K562 (cell line): ENCODE measurements around the gene ASB10. TPM values are rescaled to one million over a fixed set of nuclear protein-coding genes. Genes with fewer than 3 reads are reported as not detected.

Experiments
- HNRNPUL1 ChIP-seq: fragments of 200-400 bp; formaldehyde crosslinking; IDR thresholded peaks from 2 replicates; pipeline ENCODE4 v1.6.1; 2017; ENCODE audit warnings: low read length
- LCOR ChIP-seq: sonication (generic); formaldehyde crosslinking; IDR thresholded peaks from 2 replicates; pipeline ENCODE4 v1.8.0; 2022; ENCODE audit warnings: mild to moderate bottlenecking, missing genetic modification reagents
- RAD21 ChIP-seq, 2 experiments: fragments of 250-450 bp in 1 of 2; fragments of 450-650 bp in 1 of 2; sonication (Bioruptor Pico) in 1 of 2; formaldehyde crosslinking in 1 of 2; IDR thresholded peaks in 1 of 2; conservative IDR thresholded peaks in 1 of 2; 2 replicates each; pipeline versions ENCODE4 v1.4.0 to v1.8.0; 2020 to 2022; ENCODE audit warnings: mild to moderate bottlenecking in 2 of 2, moderate library complexity in 1 of 2
- SLC30A9 ChIP-seq: fragments of 250-450 bp; sonication (Bioruptor Pico); IDR thresholded peaks from 2 replicates; pipeline ENCODE4 v1.8.0; 2022; ENCODE audit warnings: mild to moderate bottlenecking, moderate library complexity
- ZEB2 ChIP-seq: fragments of 450-650 bp; IDR thresholded peaks from 2 replicates; pipeline ENCODE4 v1.6.1; 2016
- ZNF133 ChIP-seq: fragments of 250-450 bp; sonication (Bioruptor Pico); IDR thresholded peaks from 2 replicates; pipeline ENCODE4 v1.4.0; 2020; ENCODE audit warnings: mild to moderate bottlenecking
- polyA plus RNA-seq, 8 experiments: library from polyadenylated mRNA; depleted of rRNA in 4 of 8; stranded (reverse) in 5 of 8; unstranded in 3 of 8; fragments of >200 nt; fragmentation: Nextera tagmentation in 2 of 8; fragmentation: Illumina TruSeq in 1 of 8; extraction: Ambion mirVana in 2 of 8; extraction: Trizol in 1 of 8; gene quantifications; 2 replicates each; pipeline versions ENCODE4 v1.2.1 to v1.2.3, GENCODE V29; 2011 to 2014; ENCODE audit warnings: inconsistent platforms in 1 of 8, missing spikeins in 1 of 8
- total RNA-seq, 7 experiments: library from RNA; depleted of rRNA in 6 of 7; stranded (reverse); fragments of >200 nt in 6 of 7; fragmentation: Illumina TruSeq in 2 of 7; extraction: Trizol in 2 of 7; gene quantifications; 2 replicates each; pipeline versions ENCODE4 v1.2.1 to v1.2.3, GENCODE V29; 2011 to 2021; ENCODE audit warnings: low replicate concordance in 1 of 7
- TF ChIP-seq, protein P1 (sequence below): sonication (generic); formaldehyde crosslinking; IDR thresholded peaks from 2 replicates; pipeline ENCODE4 v1.9.0; 2022; ENCODE audit warnings: mild to moderate bottlenecking, missing genetic modification reagents
- TF ChIP-seq, protein P2 (sequence below): fragments of 450-650 bp; IDR thresholded peaks from 2 replicates; pipeline ENCODE4 v1.6.1; 2016; ENCODE audit warnings: antibody characterized with exemption
- TF ChIP-seq, protein P3 (sequence below): fragments of 450-650 bp; formaldehyde crosslinking; IDR thresholded peaks from 2 replicates; pipeline ENCODE4 v1.4.0; 2020; ENCODE audit warnings: mild to moderate bottlenecking
- TF ChIP-seq, protein P4 (sequence below): fragments of 450-650 bp; IDR thresholded peaks from 2 replicates; pipeline ENCODE4 v1.6.1; 2016; ENCODE audit warnings: mild to moderate bottlenecking, moderate library complexity
- TF ChIP-seq, protein P5 (sequence below): sonication (generic); formaldehyde crosslinking; IDR thresholded peaks from 2 replicates; pipeline ENCODE4 v1.8.1; 2023; ENCODE audit warnings: mild to moderate bottlenecking, missing genetic modification reagents

ASB10 gene
- total and polyA plus RNA-seq, 9 of the 15 experiments (the other 6 are each of a cell fraction or from before 2014, with no cell fraction given): not detected

DNA sequence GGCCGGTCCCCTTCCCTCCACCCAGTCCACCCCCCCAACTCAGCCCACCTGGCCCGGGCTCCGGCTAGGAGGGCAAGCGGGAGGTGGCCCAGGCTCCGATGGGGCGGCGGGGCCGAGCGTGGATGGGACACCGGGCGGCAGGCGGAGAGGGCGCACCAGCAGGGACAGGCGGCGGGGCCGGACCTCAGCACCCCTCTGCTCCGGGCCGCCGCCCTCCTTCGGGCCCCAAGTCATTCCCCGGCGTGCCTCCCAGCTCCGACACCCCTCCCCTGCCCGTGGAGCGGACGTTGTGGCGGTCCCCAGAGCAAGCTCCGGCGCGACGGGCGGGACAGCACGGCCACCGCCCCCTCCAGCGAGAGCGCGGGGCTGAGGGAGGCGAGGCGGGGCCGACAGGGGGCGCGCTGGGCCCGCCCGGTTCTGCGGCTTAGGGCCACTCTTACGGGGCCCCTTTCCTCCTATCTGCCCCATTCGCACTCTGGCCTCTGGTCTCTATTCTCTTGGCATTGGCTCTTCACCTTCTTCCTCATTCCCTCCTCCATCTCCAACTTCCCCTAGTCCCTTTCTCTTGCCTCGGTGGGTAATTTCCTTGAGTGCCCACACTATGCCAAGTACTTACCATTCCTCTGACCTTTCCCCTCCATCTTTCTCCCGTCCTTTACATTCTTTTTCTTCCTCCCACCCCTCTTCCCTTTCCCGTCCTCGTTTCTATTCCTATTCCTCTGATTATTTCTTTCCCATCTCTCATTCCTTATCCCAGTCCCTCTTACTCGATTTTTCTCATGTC, 18.9 kb downstream of the ASB10 start (continued):
- TF ChIP-seq HNRNPUL1 (no peak), RAD21 (CRISPR knock-in tag; conservative IDR thresholded peaks at IDR 0.05 in 1 of 2, IDR thresholded peaks at IDR 0.05 in 1 of 2) (peak; percentile 46 to 54), LCOR (no peak), SLC30A9 (CRISPR knock-in tag) (no peak), ZNF133 (CRISPR knock-in tag) (no peak), ZEB2 (no peak)
- TF ChIP-seq, protein P1, sequence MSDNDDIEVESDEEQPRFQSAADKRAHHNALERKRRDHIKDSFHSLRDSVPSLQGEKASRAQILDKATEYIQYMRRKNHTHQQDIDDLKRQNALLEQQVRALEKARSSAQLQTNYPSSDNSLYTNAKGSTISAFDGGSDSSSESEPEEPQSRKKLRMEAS (CRISPR knock-in tag): peak; percentile 54
- TF ChIP-seq, protein P2, sequence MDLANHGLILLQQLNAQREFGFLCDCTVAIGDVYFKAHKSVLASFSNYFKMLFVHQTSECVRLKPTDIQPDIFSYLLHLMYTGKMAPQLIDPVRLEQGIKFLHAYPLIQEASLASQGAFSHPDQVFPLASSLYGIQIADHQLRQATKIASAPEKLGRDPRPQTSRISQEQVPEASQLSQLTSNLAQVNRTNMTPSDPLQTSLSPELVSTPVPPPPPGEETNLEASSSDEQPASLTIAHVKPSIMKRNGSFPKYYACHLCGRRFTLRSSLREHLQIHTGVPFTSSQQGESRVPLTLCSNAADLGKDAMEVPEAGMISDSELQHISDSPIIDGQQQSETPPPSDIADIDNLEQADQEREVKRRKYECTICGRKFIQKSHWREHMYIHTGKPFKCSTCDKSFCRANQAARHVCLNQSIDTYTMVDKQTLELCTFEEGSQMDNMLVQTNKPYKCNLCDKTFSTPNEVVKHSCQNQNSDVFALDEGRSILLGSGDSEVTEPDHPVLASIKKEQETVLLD: 0 out of 2 replicates have a peak, but pooled peaks have one; percentile 63
- TF ChIP-seq, protein P3, sequence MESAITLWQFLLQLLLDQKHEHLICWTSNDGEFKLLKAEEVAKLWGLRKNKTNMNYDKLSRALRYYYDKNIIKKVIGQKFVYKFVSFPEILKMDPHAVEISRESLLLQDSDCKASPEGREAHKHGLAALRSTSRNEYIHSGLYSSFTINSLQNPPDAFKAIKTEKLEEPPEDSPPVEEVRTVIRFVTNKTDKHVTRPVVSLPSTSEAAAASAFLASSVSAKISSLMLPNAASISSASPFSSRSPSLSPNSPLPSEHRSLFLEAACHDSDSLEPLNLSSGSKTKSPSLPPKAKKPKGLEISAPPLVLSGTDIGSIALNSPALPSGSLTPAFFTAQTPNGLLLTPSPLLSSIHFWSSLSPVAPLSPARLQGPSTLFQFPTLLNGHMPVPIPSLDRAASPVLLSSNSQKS: no peak
- TF ChIP-seq, protein P4, sequence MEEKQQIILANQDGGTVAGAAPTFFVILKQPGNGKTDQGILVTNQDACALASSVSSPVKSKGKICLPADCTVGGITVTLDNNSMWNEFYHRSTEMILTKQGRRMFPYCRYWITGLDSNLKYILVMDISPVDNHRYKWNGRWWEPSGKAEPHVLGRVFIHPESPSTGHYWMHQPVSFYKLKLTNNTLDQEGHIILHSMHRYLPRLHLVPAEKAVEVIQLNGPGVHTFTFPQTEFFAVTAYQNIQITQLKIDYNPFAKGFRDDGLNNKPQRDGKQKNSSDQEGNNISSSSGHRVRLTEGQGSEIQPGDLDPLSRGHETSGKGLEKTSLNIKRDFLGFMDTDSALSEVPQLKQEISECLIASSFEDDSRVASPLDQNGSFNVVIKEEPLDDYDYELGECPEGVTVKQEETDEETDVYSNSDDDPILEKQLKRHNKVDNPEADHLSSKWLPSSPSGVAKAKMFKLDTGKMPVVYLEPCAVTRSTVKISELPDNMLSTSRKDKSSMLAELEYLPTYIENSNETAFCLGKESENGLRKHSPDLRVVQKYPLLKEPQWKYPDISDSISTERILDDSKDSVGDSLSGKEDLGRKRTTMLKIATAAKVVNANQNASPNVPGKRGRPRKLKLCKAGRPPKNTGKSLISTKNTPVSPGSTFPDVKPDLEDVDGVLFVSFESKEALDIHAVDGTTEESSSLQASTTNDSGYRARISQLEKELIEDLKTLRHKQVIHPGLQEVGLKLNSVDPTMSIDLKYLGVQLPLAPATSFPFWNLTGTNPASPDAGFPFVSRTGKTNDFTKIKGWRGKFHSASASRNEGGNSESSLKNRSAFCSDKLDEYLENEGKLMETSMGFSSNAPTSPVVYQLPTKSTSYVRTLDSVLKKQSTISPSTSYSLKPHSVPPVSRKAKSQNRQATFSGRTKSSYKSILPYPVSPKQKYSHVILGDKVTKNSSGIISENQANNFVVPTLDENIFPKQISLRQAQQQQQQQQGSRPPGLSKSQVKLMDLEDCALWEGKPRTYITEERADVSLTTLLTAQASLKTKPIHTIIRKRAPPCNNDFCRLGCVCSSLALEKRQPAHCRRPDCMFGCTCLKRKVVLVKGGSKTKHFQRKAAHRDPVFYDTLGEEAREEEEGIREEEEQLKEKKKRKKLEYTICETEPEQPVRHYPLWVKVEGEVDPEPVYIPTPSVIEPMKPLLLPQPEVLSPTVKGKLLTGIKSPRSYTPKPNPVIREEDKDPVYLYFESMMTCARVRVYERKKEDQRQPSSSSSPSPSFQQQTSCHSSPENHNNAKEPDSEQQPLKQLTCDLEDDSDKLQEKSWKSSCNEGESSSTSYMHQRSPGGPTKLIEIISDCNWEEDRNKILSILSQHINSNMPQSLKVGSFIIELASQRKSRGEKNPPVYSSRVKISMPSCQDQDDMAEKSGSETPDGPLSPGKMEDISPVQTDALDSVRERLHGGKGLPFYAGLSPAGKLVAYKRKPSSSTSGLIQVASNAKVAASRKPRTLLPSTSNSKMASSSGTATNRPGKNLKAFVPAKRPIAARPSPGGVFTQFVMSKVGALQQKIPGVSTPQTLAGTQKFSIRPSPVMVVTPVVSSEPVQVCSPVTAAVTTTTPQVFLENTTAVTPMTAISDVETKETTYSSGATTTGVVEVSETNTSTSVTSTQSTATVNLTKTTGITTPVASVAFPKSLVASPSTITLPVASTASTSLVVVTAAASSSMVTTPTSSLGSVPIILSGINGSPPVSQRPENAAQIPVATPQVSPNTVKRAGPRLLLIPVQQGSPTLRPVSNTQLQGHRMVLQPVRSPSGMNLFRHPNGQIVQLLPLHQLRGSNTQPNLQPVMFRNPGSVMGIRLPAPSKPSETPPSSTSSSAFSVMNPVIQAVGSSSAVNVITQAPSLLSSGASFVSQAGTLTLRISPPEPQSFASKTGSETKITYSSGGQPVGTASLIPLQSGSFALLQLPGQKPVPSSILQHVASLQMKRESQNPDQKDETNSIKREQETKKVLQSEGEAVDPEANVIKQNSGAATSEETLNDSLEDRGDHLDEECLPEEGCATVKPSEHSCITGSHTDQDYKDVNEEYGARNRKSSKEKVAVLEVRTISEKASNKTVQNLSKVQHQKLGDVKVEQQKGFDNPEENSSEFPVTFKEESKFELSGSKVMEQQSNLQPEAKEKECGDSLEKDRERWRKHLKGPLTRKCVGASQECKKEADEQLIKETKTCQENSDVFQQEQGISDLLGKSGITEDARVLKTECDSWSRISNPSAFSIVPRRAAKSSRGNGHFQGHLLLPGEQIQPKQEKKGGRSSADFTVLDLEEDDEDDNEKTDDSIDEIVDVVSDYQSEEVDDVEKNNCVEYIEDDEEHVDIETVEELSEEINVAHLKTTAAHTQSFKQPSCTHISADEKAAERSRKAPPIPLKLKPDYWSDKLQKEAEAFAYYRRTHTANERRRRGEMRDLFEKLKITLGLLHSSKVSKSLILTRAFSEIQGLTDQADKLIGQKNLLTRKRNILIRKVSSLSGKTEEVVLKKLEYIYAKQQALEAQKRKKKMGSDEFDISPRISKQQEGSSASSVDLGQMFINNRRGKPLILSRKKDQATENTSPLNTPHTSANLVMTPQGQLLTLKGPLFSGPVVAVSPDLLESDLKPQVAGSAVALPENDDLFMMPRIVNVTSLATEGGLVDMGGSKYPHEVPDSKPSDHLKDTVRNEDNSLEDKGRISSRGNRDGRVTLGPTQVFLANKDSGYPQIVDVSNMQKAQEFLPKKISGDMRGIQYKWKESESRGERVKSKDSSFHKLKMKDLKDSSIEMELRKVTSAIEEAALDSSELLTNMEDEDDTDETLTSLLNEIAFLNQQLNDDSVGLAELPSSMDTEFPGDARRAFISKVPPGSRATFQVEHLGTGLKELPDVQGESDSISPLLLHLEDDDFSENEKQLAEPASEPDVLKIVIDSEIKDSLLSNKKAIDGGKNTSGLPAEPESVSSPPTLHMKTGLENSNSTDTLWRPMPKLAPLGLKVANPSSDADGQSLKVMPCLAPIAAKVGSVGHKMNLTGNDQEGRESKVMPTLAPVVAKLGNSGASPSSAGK: no peak
- TF ChIP-seq, protein P5, sequence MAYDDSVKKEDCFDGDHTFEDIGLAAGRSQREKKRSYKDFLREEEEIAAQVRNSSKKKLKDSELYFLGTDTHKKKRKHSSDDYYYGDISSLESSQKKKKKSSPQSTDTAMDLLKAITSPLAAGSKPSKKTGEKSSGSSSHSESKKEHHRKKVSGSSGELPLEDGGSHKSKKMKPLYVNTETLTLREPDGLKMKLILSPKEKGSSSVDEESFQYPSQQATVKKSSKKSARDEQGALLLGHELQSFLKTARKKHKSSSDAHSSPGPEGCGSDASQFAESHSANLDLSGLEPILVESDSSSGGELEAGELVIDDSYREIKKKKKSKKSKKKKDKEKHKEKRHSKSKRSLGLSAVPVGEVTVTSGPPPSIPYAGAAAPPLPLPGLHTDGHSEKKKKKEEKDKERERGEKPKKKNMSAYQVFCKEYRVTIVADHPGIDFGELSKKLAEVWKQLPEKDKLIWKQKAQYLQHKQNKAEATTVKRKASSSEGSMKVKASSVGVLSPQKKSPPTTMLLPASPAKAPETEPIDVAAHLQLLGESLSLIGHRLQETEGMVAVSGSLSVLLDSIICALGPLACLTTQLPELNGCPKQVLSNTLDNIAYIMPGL (CRISPR knock-in tag): 0 out of 2 replicates have a peak, but pooled peaks have one; percentile 70
